PC-3 (cell line): ENCODE results near the gene IZUMO4.

Experiments used
- EZH2 ChIP-seq: fragments of 300-600 bp; sonication (generic); IDR thresholded peaks from one replicate; pipeline ENCODE4 v1.6.1; 2017; ENCODE audit warnings: antibody characterized with exemption, mild to moderate bottlenecking, low read length; ENCODE audit not compliant: unreplicated experiment
- EZH2phosphoT487 ChIP-seq: fragments of 300-600 bp; sonication (generic); IDR thresholded peaks from 2 replicates; pipeline ENCODE4 v1.6.1; 2018; ENCODE audit warnings: mild to moderate bottlenecking, antibody characterized with exemption, low read length, borderline replicate concordance
- TF ChIP-seq, protein P1 (sequence below): fragments of 300-600 bp; sonication (generic); conservative IDR thresholded peaks from 2 replicates; pipeline ENCODE4 v1.5.1; 2017; ENCODE audit warnings: antibody characterized with exemption, low read depth, mild to moderate bottlenecking, low read length

DNA sequence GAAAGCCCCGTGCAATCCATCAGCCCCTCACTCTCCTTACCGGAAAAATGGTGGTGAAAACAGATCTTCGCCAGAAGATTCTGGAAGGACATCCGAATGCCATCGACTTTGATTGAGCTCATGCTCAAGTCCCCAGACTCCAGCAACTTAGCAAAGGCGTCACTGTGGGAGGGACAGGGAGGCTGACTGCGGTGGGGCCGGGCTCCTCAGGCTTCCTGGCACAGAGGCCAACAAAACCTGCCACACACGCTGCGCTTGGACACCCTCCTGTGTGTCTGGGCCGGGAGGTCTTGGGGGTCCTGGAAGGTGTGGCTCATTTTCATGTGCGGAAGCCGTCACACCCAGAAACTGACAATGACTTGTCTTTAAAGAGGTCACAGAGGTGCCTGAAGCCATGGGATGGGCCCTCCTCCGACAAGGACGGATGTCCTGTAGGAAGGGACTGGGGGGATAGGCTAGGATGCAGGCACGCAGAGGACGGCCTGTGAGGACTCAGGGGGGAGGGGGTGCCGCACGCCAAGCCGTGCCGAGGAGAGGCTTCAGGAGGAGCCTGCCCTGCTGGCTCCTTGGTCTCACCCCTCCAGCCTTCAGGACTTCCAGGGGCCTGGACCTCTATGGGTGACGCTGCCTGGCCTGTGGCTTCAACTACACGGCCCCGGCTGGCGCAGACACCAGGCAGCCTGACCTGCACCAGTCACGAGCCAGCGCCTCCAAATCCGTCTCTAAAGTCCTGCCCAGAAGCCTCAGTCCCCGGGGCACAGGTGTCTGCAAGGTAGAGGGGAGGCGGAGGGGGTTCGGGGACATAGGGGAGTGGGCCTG lies 12.5 kb downstream of the IZUMO4 start:
- TF ChIP-seq, protein P1, sequence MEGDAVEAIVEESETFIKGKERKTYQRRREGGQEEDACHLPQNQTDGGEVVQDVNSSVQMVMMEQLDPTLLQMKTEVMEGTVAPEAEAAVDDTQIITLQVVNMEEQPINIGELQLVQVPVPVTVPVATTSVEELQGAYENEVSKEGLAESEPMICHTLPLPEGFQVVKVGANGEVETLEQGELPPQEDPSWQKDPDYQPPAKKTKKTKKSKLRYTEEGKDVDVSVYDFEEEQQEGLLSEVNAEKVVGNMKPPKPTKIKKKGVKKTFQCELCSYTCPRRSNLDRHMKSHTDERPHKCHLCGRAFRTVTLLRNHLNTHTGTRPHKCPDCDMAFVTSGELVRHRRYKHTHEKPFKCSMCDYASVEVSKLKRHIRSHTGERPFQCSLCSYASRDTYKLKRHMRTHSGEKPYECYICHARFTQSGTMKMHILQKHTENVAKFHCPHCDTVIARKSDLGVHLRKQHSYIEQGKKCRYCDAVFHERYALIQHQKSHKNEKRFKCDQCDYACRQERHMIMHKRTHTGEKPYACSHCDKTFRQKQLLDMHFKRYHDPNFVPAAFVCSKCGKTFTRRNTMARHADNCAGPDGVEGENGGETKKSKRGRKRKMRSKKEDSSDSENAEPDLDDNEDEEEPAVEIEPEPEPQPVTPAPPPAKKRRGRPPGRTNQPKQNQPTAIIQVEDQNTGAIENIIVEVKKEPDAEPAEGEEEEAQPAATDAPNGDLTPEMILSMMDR, result no peak
- TF ChIP-seq EZH2, result no peak
- TF ChIP-seq EZH2phosphoT487, result no peak
